NB4 (cell line): ENCODE measurements around the gene SAMD4A.

ENCODE experiments used
- MYC ChIP-seq: IDR thresholded peaks from 2 replicates; pipeline ENCODE4 v1.6.1; 2011; ENCODE audit warnings: low read depth, low read length
- POLR2A ChIP-seq: IDR thresholded peaks from 2 replicates; pipeline ENCODE4 v1.6.1; 2011; ENCODE audit warnings: mild to moderate bottlenecking; ENCODE audit not compliant: insufficient read length; ENCODE audit errors: extremely low read depth
- TF ChIP-seq, protein P1 (sequence below): IDR thresholded peaks from one replicate; pipeline ENCODE4 v1.5.1; 2012; ENCODE audit warnings: low read depth, low read length

DNA sequence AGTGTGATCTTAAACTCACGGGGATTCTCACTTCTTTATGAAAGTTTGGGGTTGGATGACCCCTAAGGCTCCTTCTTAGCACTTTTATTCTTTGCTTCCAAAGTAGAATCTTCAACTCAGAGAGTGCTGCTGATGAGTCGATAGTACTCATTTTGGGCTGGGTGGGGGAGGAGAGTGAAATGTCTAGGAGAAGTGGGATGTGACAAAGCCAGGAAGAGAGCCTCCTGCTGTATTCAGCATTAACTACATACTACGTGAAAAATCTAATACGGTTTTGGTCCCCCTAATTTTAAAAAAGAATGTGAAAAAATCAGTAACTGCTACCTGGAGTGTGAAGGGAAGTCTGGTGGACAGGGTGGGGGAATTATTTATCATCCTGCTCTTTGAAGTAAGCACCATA lies 148.3 kb downstream of the SAMD4A start:
- TF ChIP-seq, protein P1, sequence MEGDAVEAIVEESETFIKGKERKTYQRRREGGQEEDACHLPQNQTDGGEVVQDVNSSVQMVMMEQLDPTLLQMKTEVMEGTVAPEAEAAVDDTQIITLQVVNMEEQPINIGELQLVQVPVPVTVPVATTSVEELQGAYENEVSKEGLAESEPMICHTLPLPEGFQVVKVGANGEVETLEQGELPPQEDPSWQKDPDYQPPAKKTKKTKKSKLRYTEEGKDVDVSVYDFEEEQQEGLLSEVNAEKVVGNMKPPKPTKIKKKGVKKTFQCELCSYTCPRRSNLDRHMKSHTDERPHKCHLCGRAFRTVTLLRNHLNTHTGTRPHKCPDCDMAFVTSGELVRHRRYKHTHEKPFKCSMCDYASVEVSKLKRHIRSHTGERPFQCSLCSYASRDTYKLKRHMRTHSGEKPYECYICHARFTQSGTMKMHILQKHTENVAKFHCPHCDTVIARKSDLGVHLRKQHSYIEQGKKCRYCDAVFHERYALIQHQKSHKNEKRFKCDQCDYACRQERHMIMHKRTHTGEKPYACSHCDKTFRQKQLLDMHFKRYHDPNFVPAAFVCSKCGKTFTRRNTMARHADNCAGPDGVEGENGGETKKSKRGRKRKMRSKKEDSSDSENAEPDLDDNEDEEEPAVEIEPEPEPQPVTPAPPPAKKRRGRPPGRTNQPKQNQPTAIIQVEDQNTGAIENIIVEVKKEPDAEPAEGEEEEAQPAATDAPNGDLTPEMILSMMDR = no peak
- TF ChIP-seq POLR2A (no peak), MYC (no peak)
